ENCODE data around the gene INPP4B. TPM values are rescaled to one million over a fixed set of nuclear protein-coding genes. Genes with fewer than 3 reads are reported as not detected.

Gene INPP4B
- polyA plus RNA-seq, 12 donors: 17.7 to 45.1 (median 36.1) TPM; not detected in 1

DNA sequence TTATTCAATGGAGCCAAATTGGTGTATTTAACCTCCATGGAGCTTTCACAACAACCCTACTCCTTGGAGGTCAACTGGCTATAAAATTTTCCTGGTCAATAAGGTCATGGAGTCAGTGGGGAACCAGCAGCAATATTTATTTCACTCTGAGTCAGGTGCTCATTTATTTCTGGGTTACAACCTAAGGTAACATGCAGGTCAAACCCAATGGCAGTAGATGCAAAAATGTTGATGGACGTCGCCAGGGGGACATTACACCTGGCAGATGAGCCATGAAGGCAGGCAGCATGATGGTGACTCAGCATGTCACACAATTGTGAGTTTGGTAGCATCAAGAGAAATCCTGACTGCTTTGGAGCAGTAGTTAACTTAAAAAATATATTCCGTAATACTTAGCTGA, 695.6 kb downstream of the INPP4B start:
- DNase-seq: no peak

GRCh38 chr4:142144813-142145212, 701.3 kb downstream of the INPP4B start:
- DNase-seq: no peak

- DNase-seq: no peak
These were observed 703.6 kb downstream of the INPP4B start for GRCh38 chr4:142142366-142143054.

DNA sequence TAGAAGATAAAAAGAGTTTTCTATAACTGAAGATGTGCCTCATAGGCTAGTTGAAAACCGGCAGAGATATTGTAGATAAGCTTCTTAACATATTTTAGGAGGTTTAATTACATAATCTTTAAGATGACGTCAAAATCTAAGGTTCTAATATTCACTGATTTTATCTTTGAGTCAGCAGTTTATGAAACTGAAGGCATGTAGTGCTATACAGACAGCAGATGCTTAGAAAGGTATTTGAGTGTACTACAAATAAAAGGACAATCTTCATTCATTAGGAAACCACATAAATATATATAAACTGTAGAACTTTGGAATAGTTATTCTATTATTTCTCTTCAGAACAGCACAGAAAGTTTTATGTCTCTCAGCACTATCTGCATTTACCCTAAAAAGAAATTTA, 704.9 kb downstream of the INPP4B start:
- no peak for DNase-seq

DNA sequence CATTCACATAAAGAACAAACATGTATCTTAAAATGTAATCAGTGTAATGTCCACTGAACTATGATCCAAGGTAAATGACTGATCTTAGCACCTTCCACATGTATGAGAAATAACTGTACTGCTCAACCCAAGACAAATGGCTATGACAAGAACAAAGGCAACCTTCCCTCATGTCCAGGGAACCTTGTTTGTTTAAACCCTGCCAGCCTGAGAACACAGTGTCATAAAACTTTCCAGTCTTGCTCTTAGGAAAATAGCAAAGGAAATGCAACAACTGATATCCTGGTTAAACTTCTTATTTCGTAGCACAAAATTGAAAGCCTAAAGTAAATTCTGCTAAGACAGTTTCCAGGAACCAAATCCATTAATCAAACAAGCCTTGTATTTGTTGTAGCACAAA, 715.4 kb downstream of the INPP4B start:
- no peak for DNase-seq

- DNase-seq: no peak
These were observed 716.2 kb downstream of the INPP4B start for GRCh38 chr4:142129931-142130330.

- DNase-seq: no peak
These were observed 716.6 kb downstream of the INPP4B start for GRCh38 chr4:142129473-142129872.

GRCh38 chr4:142128529-142128928, 717.6 kb downstream of the INPP4B start:
- peak; percentile 69 for DNase-seq

GRCh38 chr4:142126890-142127497, 719.1 kb downstream of the INPP4B start:
- DNase-seq: peak; percentile 78

GRCh38 chr4:142124874-142125273, 721.2 kb downstream of the INPP4B start:
- no peak for DNase-seq

DNA sequence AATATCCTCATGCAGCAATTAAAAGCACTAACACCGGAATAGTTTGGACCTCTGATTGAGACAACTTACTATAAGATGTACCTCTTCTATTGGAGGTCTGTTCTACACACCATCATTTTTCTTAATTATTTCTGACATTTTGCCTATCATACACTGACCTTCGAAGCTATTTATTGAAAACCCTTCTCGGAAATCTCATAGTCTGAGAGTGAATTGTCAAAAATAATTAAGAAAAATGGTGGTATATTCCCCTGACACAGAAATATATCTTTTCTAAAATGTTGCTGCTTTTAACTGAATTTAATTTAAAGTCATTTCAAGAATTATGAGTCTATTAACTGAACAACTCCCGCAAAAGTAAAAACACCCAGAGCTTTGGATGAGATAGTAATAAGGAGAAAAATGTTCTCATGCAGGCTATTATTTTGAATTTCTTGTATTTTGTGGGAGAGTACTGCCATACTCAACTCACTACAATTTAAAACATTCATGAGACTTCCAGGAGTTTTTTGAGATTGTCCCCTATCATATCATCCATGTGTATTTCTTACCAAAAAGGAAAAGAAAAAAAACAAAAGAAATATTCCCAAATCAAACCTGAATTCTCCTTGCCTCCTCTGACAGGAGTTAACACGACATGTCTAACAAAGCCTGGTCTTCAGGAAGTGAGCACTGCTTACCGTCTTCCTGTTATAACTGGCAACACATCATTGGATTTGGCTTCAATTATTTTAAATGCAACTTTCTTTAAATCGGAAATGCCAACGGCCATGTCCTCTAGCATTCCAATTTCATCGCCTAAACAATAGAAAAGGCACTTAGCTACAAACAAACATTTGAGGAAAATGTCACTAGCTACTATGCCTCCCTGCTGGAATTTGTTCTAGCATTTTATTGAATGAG, 724.4 kb downstream of the INPP4B start:
- DNase-seq: no peak

DNA sequence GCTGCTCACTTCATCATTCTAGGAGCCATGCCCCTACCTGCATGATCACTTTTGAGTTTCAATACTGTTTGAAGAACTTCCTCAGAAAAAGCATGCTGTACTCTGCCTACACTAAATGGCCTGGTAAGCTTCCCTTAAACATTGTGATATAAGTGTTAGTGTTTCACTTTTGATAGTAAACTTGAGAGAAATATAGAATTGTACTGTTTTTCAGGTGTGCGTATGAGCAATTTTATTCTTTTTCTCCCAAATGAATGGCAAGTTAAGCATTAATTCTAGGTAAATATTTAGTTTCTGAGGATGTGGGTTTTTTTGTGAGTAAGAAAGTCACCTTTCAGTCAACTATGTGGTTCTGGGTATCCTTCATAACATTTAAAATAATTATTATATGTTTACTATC, 725.2 kb downstream of the INPP4B start:
- DNase-seq: no peak

- DNase-seq: no peak
These were observed 733.6 kb downstream of the INPP4B start for GRCh38 chr4:142112451-142112850.

DNA sequence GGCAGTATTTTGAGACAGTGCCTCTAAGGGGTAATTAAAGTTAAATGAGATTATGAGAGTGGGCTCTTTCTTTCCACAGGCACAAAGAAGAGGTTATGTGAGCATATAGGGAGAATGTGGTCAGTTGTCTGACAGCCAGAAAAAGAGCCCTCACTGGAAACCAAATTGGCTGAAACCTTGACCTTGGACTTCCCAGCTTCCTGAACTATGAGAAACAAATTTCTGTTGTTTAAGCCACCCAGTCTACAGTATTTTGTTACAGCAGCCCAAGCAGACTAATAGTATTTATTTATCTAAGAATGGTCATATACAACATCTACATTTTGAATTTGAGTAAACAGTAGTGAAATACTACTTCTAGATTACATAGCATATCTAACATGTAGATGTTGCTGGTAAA, 736.0 kb downstream of the INPP4B start:
- no peak for DNase-seq

GRCh38 chr4:142104041-142104440, 742.1 kb downstream of the INPP4B start:
- DNase-seq: no peak

DNA sequence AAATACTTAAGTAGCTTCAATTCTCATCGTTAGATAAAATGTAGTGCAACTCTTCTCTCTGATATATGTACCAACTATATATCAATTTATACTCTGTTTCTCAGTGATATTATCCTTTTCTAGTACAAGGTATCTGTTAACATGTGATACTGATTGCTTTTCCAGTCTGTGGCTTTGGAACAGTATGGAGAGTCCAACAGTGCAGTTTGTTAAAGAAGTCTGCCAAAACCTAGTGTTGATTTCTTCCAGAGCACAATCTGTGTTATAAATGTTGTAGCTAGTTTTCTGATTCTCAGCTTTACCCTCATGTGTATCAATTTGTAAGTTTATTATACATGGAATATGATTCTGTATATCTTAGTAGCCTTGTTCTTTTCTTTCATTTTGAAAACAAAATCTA, 744.7 kb downstream of the INPP4B start:
- no peak for DNase-seq

DNA sequence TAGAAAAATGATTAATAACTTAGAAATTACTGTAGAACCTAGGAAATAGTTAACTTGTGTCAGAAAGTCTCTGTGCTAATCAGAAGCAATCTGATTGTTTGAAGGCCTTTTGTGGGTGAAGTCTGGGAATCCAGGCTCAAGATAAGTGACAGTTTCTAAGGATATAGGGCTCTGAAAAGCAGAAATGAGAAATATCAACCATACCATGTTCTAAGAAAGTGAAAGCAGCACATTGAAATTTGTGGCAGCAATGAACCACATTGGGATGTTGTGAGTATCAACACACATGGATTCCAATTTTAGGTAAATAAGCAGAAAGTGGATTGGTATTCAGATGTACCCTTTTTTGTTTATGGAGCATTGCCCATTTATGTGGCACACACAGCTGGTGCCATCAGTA, 745.2 kb downstream of the INPP4B start:
- DNase-seq: no peak

GRCh38 chr4:142098900-142099545, 747.1 kb downstream of the INPP4B start:
- no peak for DNase-seq

DNA sequence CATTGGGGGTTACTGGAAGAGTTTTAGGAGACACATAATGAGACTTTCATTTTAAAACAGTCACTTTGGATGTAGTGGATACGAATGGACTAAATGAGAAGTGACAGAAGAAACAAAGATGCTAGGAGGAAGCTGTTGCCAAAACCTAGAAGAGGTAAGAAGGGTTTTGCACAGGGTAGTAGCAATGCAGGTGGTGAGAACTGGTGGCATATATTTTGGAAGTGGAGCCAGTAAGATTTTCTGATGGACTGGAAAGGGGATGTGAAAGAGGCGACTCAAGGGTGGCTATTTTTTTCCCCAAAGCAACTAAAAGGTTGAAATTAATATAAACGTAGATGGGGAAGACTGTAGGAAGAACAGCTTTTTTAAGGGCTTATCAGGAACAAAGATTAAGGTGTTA, 747.7 kb downstream of the INPP4B start:
- DNase-seq: no peak

DNA sequence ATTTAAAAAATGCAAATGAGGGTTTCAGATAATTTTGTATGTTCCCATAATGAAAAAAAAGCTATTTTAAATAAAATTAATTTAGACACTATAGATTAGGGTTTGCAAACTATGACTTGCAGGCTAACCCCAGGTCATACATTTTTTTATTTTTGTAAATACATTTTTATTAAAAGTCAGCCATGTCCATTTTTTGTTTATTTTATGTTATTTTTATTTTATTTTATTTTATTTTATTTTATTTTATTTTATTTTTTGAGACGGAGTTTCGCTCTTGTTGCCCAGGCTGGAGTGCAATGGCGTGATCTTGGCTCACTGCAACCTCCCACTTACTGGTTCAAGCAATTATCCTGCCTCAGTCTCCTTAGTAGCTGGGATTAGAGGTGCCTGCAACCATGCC, 749.1 kb downstream of the INPP4B start:
- no peak for DNase-seq

GRCh38 chr4:142095886-142096605, 750.1 kb downstream of the INPP4B start:
- DNase-seq: no peak

GRCh38 chr4:142092941-142093340, 753.2 kb downstream of the INPP4B start:
- no peak for DNase-seq

All from muscle of arm (tissue), 12 donors.